Kidney tubule cell (primary cell): ENCODE results near the gene CACNA1H.
"Not testable (repeated sequence)": the region's sequence is repeated elsewhere in the genome, so short reads cannot be mapped to it uniquely, and the experiment has no call there.

Experiments used
- DNase-seq: peaks from one replicate; pipeline ENCODE4 v3.0.0-alpha.2; 2018; ENCODE audit warnings: low spot score

The CACNA1H gene

DNA sequence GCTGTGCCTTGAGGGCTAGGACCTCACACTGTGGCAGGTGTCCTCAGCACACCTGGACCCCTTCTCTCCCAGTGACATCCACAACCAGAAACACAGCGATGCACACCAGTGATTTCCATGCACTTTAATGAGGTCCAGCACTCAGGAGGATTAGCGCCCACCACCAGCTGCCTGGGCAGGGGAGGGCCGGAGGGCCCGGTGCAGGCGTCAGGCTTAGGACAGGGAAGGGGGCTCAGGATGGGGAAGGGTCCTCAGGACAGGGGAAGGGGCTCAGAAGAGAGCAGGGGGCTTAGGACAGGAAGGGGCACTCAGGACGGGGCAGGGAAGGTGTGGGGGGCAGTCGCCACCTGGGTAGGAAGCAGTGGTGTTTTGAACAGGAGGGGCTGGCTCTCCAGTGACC, 75.3 kb downstream of the CACNA1H start:
- not testable (repeated sequence) for DNase-seq

DNA sequence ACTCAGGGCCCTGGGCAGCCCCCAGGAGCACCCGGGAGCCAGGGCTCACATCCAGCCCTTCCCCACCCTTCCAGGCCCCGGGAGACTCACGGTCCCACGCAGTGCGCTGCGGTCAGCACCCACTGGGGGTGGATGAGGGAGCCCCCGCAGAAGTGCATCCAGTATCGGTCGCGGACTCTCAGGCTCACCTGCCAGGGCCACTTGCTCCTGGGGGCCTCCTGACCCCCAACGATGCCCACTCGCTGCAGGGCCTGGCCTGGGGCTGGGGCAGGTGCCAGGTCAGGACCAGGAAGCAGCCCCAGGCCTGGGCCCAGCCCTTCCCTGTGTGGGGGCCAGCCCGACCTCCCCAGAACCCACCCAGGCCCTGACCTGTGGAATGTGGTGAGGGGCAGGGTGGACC, 76.6 kb downstream of the CACNA1H start:
- DNase-seq, result not testable (repeated sequence)

DNA sequence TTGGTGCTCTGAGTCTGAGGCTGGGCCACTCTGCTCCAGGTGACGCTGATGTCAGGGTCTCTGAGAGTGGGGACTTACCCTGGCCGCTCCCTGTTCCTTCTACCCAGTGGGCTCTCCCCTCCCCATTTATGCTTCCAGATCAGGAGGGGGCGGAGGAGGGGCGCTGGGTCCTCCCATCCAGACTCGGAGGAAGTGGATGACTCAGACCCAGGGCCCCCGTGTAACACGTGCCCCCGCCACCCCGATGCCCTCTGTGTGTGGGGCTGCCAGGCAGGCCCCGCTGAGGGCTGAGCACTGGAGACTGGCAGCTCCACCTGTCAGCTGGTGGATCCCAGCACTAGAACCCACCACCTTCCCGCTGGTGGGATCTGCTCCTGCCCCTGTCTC, 77.2 kb downstream of the CACNA1H start, which contains the start of gene TPSB2:
Gene TPSB2, minus strand, starts transcription at position 101 of the 387 bp plus-strand sequence. CDS start 233 bp downstream, outside the sequence.
- DNase-seq, result not testable (repeated sequence)

DNA sequence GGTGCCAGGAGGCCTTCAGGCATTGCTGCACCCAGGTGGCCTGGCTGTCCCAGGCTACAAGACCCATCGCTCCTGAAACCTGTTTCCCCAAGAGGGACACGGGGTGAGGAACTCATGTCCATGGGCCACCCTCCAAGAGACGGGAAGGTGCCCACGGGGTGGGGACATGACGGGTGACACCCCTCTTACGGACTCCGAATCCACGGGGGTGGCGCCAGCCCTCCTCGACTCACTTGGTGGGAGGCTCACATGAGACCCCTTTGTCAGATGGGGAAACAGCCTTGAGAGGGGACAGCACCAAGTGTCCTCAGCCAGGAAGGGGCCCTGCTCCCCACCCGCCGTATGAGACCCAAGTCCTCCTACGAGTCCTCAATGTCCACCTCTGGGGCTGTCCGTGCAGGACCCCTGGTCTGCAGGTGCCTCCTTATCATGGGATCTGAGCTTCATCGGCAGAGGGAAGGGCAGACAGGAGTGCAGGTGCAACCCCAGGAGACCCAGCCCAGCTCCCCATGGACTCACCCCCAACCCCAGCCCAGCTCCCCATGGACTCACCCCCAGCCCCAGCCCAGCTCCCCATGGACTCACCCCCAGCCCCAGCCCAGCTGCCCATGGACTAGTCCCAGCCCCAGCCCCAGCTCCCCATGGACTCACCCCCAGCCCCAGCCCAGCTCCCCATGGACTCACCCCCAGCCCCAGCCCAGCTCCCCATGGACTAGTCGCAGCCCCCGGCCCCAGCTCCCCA, 77.7 kb downstream of the CACNA1H start:
- DNase-seq, result not testable (repeated sequence)

DNA sequence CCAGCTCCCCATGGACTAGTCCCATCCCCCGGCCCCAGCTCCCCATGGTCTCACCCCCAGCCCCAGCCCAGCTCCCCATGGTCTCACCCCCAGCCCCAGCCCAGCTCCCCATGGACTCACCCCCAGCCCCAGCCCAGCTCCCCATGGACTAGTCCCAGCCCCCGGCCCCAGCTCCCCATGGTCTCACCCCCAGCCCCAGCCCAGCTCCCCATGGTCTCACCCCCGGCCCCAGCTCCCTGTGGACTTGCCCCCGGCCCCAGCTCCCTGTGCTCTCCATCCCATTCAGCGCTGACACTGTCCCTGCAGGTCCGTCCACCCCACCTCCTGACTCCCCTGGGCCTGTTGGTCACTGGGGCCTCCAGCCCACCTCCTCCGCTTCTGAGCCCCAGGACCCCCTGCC, 78.4 kb downstream of the CACNA1H start:
- DNase-seq, result not testable (repeated sequence)

DNA sequence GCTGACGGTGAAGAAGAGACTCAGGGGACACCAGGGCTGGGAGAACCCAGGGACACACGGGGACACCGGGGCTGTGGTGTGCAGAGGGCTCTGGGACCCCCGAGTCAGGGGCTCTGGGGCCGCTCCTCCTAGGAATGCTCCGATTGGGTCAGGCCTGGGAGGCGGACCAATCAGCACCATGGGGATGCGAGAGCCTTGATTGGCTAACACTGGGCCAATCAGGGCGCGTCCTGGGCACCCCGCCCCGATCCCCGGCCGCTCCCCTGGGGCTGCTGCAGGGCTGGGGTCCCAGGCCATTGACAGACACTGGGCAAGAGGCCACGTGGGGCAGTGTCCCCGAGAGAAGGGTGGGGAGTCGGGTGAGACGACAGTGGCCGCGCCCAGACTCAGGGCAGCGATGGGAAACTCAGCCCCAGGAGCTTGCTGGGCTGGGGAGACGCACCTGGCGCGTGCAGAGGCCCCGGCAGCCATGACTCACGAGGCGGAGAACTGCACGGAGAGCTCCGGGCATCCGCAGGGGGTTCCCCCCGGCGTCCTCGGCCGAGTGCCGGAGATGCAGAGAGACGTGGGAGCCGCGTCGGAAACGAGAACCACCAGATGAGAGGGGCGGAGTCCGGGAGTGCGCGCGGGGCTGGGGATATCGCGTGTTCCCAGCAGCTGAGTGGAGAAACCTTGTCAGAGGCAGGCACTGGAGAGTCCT, 79.3 kb downstream of the CACNA1H start:
- DNase-seq, result not testable (repeated sequence)

DNA sequence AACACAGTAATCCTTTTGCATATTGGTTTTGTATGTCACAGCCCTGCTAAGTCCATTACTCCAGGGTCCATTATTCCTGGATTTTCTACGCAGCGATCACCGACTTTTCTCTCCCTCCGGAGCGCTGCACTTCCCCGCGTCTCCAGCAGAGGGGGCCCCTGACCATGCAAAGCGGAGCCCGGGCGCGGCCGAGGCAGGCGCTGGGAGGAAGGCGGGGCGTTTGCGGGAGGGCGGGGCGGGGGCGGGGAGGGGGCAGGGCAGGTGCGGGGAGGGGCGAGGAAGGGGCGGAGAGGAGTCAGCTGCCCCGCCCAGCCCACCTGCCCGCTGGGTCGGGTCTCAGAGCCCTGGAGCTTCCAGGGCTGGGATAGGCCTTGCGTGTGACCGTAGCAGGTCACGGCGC, 83.8 kb downstream of the CACNA1H start:
- DNase-seq, result not testable (repeated sequence)

DNA sequence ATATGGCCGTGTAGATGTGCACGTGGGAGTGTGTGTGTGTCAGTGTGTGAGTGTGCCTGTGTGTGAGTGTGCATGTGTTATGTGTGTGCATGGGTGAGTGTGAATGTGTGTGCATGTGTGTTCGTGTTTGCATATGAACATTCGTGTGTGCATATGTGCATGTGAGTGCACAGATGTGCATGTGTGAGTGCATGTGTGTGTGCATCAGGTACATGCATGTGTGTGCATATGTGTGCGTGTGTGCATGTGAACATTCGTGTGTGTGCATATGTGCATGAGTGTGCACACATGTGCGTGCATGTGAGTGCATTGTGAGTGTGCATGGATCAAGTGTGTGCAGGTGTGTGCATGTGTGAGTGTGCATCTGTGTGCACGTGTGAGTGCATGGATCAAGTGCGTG, 85.1 kb downstream of the CACNA1H start:
- DNase-seq, result no peak

DNA sequence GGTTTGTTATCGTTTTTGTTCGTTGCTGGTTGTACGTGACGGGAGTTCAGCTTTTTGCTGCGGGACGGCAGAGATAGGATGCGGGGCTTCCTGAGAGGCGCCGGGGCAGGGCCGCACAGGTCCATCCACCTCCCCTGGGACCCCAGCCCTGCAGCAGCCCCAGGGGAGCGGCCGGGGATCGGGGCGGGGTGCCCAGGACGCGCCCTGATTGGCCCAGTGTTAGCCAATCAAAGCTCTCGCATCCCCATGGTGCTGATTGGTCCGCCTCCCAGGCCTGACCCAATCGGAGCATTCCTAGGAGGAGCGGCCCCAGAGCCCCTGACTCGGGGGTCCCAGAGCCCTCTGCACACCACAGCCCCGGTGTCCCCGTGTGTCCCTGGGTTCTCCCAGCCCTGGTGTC, 86.0 kb downstream of the CACNA1H start:
- not testable (repeated sequence) for DNase-seq

DNA sequence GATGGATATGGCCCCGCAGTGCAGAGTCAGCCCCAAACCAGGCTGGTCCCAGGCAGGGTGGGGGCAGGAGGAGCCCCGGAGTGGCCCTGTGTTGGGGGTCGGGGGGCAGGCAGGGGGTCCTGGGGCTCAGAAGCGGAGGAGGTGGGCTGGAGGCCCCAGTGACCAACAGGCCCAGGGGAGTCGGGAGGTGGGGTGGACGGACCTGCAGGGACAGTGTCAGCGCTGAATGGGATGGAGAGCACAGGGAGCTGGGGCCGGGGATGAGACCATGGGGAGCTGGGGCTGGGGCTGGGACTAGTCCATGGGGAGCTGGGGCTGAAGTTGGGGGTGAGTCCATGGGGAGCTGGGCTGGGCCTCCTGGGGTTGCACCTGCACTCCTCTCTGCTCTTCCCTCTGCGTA, 86.7 kb downstream of the CACNA1H start:
- not testable (repeated sequence) for DNase-seq

DNA sequence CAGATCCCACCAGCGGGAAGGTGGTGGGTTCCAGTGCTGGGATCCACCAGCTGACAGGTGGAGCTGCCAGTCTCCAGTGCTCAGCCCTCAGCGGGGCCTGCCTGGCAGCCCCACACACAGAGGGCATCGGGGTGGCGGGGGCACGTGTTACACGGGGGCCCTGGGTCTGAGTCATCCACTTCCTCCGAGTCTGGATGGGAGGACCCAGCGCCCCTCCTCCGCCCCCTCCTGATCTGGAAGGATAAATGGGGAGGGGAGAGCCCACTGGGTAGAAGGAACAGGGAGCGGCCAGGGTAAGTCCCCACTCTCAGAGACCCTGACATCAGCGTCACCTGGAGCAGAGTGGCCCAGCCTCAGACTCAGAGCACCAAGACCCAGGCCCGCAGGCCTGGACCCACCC, 87.5 kb downstream of the CACNA1H start, which contains the start of gene TPSAB1:
Gene TPSAB1, plus strand, starts transcription at position 270 of the 400 bp plus-strand sequence. CDS start 234 bp downstream, outside the sequence.
- not testable (repeated sequence) for DNase-seq

DNA sequence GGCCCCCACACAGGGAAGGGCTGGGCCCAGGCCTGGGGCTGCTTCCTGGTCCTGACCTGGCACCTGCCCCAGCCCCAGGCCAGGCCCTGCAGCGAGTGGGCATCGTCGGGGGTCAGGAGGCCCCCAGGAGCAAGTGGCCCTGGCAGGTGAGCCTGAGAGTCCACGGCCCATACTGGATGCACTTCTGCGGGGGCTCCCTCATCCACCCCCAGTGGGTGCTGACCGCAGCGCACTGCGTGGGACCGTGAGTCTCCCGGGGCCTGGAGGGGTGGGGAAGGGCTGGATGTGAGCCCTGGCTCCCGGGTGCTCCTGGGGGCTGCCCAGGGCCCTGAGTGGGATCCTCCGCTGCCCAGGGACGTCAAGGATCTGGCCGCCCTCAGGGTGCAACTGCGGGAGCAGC, 88.2 kb downstream of the CACNA1H start:
- DNase-seq, result not testable (repeated sequence)

DNA sequence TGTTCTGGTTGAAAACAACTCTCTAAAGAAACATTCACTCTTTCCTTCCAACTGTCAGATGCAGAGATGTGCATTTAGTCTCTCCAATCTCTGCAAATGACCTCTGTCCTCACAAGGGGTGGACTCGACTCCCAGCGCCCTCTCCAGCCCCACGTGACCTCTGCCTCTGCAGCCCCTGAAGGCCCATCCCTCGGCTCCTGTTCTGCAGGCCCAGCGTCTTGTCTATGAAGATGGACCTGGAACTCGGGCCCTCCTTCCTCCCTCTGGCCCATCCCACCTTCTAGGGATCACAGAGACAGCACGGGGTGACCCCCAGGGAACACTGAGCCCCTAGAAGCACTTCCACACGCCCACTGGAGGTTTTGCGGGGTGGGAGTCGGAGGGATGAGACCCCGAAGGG, 90.5 kb downstream of the CACNA1H start:
- DNase-seq, result not testable (repeated sequence)

DNA sequence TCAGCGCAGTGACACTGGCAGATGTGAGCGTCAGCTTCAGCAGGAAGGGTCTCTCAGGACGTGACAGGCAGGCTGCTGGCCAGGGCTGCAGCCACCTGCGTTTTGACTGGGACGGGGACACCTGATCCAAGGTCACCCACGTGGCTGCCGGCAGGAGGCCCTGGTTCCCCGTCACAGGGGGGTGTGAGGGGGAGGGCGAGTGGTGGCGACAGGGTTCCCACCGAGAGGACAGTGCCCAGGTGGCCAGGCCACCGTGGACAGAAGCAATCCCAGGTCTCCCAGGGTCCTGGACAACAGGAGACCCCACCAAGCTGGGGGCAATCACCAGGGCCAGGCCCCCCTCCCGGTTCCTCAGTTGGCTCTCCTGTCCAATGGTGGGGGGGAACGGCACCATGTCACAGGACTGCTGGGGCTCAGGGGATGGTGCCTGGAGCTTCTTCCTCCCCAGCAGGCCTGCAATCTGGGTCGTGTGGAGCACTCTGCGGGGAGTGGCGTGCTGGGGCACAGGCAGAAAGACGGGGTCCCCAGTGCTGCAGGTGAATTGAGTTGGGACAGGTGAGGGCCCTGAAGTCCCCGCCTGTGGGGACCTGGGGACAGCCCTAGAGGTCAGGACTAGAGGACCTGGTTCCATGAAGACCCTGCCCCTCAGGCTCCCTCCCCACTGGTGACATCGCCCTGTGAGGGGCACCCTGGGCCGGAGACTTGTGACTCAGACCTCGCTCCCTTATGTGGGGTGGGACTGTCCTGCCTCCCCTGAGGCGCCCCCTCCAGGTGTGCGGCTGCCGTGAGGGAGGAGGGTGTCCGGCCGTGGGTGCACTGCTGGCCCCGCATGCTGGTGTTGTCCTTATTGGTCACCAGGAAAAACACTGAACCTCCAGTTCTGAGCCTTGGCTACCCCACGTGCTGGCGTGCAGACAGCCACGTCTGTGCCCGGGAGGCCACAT, 91.3 kb downstream of the CACNA1H start:
- not testable (repeated sequence) for DNase-seq

DNA sequence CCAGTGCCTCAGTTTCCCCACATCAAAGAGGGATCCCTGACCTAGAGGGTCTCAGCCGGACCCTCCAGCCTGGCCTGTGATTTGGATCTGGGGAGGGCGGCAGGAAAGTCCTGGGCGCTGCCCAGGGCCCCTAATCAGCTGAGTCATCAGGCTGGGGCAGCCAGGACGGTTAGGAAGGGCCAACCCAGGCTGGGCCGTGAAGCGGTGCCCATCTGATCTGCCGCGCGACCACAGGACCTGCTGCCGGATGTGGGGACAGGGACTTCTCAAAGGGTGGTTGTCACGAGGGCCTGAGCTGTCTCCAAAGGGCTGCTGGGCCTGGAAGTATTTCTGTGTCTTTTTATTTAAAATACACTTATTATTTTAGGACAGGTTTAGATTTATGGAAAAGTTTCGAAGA, 92.0 kb downstream of the CACNA1H start:
- no peak for DNase-seq

DNA sequence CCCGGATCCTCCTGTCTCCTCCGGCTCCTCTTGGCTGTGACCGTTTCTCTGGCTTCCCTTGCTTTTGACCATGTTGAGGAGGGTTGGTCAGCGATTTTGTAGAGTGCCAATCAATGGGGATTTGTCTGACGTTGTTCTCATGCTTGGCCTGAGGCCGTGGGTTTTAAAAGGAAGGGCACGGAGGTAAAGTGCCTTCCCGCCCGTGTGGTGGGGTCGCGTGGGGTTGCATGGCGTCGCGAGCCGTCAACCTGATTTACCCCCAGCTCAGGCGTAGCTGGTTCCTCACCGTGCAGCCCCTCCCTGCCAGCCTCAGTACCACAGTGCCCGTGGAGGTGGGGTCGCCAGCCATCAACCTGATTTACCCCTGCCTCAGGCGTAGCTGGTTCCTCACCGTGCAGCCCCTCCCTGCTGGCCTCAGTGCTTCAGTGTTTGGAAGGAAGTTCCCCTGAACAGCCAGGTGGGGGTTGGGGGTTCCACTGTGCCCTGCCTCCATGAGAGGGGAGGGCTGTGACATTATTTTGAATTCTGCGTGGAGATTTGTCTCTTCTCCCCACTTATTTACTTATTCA, 92.6 kb downstream of the CACNA1H start:
- DNase-seq, result no peak

DNA sequence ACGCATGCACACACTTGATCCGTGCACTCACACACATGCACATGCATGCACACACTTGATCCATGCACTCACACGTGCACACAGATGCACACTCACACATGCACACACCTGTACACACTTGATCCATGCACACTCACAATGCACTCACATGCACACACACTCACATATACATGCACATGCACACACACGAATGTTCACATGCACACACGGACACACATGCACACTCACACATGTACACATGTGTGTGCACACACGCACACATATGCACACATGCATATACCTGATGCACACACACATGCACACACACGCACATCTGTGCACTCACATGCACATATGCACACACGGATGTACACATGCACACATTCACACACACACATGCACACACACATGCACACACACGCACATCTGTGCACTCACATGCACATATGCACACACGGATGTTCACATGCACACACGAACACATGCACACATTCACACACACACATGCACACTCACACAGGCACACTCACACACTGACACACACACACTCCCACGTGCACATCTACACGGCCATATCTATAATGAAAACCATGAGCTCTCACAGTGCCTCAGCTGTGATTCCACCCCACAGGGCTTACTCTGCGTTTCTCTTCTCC, 95.1 kb downstream of the CACNA1H start:
- not testable (repeated sequence) for DNase-seq

DNA sequence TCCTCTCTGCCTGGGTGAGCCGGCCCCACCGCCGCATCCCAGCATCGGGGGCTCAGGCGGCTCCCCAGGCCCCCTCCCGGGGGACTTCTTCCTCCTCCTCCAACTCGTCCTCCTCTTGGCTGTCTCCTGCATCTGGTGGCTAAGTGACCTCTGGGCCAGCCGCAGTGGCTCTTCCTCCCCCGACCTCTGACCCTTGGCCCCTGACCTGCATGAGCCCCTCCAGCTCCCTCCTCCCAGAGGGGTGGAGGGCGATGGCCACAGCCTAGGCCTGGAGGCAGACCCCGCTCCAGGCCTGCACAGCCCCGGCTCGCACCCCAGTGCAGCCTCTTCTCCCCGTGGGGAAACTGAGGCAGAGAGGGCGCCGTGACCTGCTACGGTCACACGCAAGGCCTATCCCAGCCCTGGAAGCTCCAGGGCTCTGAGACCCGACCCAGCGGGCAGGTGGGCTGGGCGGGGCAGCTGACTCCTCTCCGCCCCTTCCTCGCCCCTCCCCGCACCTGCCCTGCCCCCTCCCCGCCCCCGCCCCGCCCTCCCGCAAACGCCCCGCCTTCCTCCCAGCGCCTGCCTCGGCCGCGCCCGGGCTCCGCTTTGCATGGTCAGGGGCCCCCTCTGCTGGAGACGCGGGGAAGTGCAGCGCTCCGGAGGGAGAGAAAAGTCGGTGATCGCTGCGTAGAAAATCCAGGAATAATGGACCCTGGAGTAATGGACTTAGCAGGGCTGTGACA, 96.3 kb downstream of the CACNA1H start:
- not testable (repeated sequence) for DNase-seq

DNA sequence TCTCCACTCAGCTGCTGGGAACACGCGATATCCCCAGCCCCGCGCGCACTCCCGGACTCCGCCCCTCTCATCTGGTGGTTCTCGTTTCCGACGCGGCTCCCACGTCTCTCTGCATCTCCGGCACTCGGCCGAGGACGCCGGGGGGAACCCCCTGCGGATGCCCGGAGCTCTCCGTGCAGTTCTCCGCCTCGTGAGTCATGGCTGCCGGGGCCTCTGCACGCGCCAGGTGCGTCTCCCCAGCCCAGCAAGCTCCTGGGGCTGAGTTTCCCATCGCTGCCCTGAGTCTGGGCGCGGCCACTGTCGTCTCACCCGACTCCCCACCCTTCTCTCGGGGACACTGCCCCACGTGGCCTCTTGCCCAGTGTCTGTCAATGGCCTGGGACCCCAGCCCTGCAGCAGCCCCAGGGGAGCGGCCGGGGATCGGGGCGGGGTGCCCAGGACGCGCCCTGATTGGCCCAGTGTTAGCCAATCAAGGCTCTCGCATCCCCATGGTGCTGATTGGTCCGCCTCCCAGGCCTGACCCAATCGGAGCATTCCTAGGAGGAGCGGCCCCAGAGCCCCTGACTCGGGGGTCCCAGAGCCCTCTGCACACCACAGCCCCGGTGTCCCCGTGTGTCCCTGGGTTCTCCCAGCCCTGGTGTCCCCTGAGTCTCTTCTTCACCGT, 100.9 kb downstream of the CACNA1H start:
- not testable (repeated sequence) for DNase-seq

DNA sequence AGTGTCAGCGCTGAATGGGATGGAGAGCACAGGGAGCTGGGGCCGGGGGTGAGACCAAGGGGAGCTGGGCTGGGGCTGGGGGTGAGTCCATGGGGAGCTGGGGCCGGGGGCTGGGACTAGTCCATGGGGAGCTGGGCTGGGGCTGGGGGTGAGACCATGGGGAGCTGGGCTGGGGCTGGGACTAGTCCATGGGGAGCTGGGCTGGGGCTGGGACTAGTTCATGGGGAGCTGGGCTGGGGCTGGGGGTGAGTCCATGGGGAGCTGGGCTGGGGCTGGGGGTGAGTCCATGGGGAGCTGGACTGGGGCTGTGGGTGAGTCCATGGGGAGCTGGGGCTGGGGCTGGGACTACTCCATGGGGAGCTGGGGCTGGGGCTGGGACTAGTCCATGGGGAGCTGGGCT, 101.9 kb downstream of the CACNA1H start:
- not testable (repeated sequence) for DNase-seq
